Hindlimb muscle (tissue), 1 donor: ENCODE measurements around the gene GLS. TPM values are rescaled to one million over a fixed set of nuclear protein-coding genes. Genes with fewer than 3 reads are reported as not detected.

Experiments
- DNase-seq: peaks from one replicate; pipeline ENCODE4 v3.0.0-alpha.2; 2013
- polyA plus RNA-seq: library from polyadenylated mRNA; unstranded; fragments of 120-200 nt; gene quantifications from one replicate; pipeline ENCODE4 v1.2.1, GENCODE V29; 2013; ENCODE audit not compliant: insufficient read length

GLS gene
- polyA plus RNA-seq, 1 donor: 44.9 TPM

GRCh38 chr2:190996338-190996946 is 115.8 kb downstream of the GLS start:
- DNase-seq: no peak

DNA sequence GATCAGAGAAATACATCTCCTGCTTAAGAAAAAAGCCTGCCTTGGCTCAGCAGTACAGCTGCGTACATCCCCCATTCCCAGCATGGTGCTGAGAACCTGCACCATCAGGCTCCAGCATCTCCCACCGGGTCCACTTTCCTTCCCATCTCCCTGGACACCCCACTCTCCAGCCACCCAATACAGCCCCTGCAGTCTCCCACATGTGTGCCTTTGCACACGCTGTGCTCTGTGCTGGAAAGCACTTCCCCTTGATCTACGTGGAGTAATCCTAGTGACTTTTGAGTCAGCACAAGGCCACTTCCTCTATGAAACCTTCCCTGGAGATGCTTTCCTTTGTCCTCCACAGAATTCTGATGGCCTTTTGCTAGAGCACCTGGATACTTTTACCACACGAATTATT is 116.3 kb downstream of the GLS start:
- DNase-seq: no peak

- no peak for DNase-seq
Observed at GRCh38 chr2:190997526-190998113, 117.0 kb downstream of the GLS start.

DNA sequence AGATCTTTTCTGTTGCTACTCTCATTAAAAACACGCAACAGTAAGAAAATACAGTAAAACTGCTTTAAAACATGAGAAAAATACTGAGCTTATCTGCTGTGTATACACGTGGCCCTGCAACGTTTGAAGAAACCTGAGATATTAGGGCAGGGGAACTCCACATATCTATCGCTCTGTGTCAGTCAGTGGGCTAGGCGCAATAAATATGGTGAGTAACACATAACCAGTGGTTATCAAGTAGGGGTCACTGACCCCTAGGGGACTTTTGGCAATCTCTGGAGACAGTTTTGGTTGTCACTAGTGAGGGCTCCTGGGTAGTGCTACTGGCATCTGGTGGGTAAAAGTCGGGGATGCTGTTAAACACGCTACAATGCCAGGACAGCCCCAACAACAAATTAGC is 118.4 kb downstream of the GLS start:
- DNase-seq: no peak

DNA sequence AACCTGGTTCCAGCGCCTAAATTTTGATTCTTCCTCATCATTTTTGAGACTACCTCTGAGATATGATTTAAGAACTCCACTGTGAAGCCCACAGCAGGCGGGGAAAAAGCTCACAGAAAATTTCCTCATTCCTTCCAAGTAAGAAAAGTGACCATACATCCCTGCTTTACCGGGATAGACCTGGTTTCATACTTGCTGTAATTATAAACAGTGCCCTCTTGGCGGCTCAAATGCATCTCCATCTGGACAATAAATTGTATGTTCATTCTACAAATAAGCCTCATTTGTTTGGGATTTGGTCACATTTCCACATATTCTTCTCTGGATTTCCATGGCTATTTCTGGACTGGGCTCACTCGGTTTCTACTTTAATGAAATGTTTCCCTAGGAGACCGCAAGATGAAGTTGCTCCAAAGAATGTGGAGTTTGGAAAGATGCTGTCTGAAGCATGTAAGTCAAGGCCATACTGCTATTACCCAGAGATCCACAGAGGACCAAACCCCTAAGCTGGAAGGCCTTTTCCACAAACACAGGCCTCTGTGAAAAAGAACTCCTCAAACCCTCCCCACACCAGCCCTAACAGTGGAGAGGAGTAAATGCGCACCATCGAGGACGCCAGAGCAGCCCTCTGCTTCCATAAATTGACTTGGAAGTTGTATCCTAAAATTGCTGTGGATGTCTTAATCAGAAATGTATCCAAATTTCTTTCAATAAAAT is 119.5 kb downstream of the GLS start:
- no peak for DNase-seq

DNA sequence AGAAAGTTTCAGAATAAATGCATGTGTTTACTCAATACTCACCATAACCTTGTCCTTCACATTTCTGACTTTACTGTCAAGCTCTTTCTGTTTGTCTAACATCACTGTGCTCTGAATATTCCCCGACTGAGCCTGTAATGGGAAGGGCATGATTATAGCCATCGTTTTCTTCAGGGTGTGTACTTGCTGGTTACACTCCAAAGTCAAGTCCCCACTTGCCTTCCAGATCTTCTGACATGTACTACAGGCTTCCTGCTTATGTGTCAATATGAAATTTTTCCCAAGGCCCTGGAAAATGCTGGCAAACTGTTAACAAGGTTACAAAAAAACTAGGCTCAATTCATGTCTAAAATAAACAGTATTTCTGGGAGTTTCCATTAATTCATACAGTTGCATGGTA is 120.4 kb downstream of the GLS start:
- no peak for DNase-seq

DNA sequence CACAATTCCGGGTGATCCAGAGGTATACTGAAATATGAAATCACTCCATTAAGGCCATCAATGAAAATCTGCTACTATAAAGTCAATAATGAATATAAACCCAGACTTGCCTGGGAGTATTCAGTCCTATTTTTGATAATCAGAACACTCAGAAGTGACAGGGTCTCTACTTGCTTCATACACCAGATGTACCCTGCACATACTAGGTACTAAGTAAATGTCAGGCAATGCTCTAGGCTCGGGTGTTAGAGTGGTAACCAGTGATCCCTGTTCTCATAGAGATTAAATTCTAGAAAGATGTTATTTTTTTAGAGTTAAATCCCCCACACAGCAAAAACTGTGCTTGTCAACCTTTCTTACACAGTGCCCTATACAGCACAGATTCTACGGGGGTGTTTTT is 121.0 kb downstream of the GLS start:
- DNase-seq: no peak

- no peak for DNase-seq
Observed at GRCh38 chr2:191003405-191004309, 123.0 kb downstream of the GLS start.

DNA sequence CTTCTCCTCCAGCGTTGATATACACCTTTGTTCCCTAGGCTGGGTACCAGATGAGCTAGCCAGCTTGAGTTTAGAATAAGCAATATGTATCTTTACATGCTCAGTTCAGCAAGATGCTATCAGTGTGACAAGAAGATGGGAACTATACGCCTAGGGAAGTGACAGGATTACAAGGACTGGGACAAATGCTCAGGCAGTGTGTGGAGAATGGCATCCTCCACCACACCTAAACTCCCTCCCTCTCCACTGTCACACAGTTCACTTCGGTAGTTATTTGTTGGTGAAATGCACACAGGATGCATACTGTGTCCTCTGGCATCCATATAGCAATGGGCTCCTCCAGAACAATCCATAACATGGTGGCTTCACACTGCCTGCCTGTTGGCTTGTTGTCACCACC is 125.7 kb downstream of the GLS start:
- DNase-seq: no peak

DNA sequence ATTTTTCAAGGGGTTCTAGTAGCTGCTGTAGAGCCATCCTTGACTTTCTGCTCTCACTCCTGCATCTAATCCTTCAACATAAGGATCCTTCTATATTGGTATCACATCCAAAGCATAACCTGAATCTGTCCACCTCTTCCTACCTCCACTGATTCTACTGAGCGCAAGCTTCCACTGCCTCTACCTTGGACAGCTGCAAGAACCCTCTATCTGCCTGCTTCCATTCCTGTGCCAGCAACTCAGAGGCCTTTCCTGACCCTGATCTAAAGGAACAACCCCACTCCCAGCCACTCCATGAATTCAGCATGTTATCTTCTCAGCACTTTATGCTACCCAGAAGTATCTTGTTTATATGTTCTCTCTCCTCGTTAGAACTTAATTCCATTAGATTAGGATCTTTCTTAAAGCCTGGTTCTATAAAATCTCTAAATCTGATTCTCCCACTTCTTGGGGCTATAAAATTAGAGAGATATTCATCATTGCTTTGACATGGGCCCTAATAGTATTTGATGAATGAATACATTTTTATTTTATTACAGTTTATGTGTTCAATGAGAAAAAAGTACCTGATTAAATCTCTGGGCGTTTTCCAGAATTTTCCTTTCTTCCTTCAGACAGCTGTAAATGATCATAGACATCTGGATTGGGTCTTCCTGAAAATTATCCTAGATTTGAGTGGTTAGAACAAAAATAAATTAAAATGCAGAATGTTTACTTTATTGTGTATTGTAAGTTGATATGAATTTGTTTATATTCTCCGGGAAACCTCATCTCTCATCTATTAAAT is 126.6 kb downstream of the GLS start:
- no peak for DNase-seq

GRCh38 chr2:191008286-191008685 is 127.7 kb downstream of the GLS start:
- no peak for DNase-seq

DNA sequence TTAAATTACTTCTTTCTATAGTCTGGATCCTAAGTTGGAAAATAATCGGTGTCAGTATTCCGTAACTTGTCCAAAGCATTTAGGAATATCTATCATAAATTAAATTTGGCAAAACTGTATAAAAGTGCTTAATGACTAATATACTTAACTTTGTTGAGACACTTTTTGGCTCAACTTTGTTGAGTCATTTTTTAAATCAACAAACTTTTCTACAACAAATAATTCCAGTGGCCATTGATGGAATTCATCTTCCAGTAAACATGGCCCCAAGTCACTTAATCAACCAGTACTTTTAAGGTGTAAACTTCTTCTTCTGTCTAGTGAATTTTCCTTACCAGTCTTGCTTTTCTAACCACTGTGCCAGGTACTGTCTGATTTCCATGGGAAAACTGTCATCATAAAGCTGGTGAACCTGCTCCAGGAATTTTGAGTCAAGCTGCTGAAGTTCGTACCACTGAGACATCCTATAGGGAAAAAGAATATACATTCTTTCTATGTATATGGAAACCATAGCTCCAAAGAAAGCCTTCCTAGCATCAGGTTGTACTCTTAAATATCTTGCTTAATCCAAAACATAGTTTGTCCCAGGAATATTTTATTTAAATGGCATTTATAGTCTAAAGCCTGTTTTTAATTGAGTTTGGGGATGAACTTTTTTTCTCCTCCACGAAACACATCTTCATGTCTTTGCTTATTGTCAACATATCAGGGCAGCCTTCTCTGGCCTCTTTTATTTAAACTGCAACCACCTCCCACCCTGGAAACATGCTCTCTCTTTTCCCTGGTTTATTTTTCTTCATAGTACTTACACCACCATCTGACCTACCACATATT is 129.1 kb downstream of the GLS start:
- DNase-seq: no peak

- no peak for DNase-seq
Observed at GRCh38 chr2:191010887-191011885, 130.6 kb downstream of the GLS start.

DNA sequence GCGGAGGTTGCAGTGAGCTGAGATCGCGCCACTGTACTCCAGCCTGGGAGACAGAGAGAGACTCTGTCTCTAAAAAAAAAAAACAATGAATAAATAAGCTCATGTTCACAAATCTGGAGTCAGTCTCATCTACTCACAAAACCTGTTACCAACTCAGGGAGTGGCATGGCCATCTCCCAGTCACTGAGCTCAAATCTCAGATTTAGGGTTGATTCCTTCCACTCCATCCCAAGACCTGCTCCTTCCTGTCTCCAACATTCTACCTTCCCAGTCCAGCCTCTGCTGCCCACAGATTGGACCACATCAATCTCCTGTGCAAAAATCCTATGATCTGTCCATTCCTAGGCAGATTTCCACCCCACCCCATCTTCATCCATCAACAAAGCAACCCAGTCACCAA is 131.7 kb downstream of the GLS start:
- no peak for DNase-seq

- no peak for DNase-seq
Observed at GRCh38 chr2:191012845-191013681, 132.4 kb downstream of the GLS start.

DNA sequence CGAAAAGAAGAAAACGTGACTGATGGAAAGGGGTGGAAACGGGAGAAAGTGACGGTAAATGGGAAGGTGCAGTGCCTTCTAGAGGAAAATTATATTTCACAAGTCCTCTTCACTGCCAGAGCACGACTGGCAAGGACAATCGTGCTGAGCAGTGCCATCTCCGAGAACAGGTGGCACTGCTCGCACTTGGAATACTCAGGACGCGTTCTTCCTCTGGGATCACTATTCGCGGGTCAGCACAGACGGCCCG is 133.0 kb downstream of the GLS start:
- no peak for DNase-seq

GRCh38 chr2:191013932-191014652 is 133.5 kb downstream of the GLS start, which contains the start of gene STAT1:
Gene STAT1 (minus strand): TSS chr2:191014171. CDS start chr2:191010003, 4,168 bp downstream.
- peak; percentile 96 for DNase-seq

DNA sequence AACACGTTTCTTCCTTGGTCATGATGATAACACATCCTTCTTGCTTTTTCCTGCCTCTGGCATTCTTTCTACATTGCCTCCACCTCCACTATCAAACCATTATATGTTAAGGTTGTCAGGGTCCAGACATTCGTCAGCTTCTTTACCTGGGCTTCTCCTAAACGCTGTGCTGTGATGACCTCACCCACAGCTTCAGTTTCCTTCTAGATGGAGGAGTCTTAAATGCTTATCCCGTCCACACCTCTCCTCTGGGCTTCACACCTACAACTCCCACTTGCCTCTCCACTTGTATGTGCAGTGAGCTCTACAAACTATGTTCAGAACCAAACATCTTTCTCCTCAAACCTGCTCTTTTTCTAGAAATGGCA is 134.0 kb downstream of the GLS start:
- DNase-seq: no peak
